HG02571 (cell line): ENCODE measurements around the gene ACTR1A.
"Not testable (repeated sequence)": the region's sequence is repeated elsewhere in the genome, so short reads cannot be mapped to it uniquely, and the experiment has no call there.

ENCODE experiments used
- ATAC-seq: cut with Tn5 transposase; IDR thresholded peaks from one replicate; pipeline ENCODE4 v1.9.1; 2021; ENCODE audit warnings: mild to moderate bottlenecking, moderate library complexity; ENCODE audit not compliant: unreplicated experiment

ACTR1A gene

GRCh38 chr10:102515724-102516123, 13.2 kb upstream of the ACTR1A start:
- ATAC-seq = no peak

GRCh38 chr10:102514487-102515311, 12.2 kb upstream of the ACTR1A start:
- ATAC-seq = no peak

- ATAC-seq = no peak
Measured at GRCh38 chr10:102511583-102512274, 9.2 kb upstream of the ACTR1A start.

GRCh38 chr10:102509387-102509786, 6.9 kb upstream of the ACTR1A start:
- no peak for ATAC-seq

GRCh38 chr10:102508506-102508905, 6.0 kb upstream of the ACTR1A start:
- no peak for ATAC-seq

GRCh38 chr10:102507521-102507920, 5.0 kb upstream of the ACTR1A start:
- no peak for ATAC-seq

GRCh38 chr10:102505462-102506115, 3.1 kb upstream of the ACTR1A start:
- no peak for ATAC-seq

GRCh38 chr10:102504976-102505300, 2.4 kb upstream of the ACTR1A start:
- ATAC-seq = no peak

- ATAC-seq = no peak
Measured at GRCh38 chr10:102504179-102504975, 1.9 kb upstream of the ACTR1A start.

GRCh38 chr10:102503264-102504178, 1.0 kb upstream of the ACTR1A start, which contains the start of gene SUFU:
SUFU (plus strand) TSS chr10:102503972; CDS start chr10:102504153, 181 bp downstream.
- peak; percentile 55 for ATAC-seq

GRCh38 chr10:102502029-102502336, 529 bp downstream of the ACTR1A start:
- ATAC-seq = peak; percentile 71

- no peak for ATAC-seq
Measured at GRCh38 chr10:102501201-102502028, 1.1 kb downstream of the ACTR1A start.

GRCh38 chr10:102500686-102501085, 1.8 kb downstream of the ACTR1A start:
- ATAC-seq = not testable (repeated sequence)

- ATAC-seq = no peak
Measured at GRCh38 chr10:102499356-102499755, 3.2 kb downstream of the ACTR1A start.

GRCh38 chr10:102497545-102497944, 5.0 kb downstream of the ACTR1A start:
- no peak for ATAC-seq

GRCh38 chr10:102493771-102494170, 8.7 kb downstream of the ACTR1A start:
- no peak for ATAC-seq

GRCh38 chr10:102492983-102493382, 9.5 kb downstream of the ACTR1A start:
- no peak for ATAC-seq

- no peak for ATAC-seq
Measured at GRCh38 chr10:102492344-102492939, 10.1 kb downstream of the ACTR1A start.

GRCh38 chr10:102491136-102491535, 11.4 kb downstream of the ACTR1A start:
- ATAC-seq = no peak
